Activated CD4-positive, alpha-beta T cell treated with anti-CD3 and anti-CD28 coated beads, Interleukin-2, amount 50 U/mL, for 24 hours (primary cell): ENCODE measurements around the gene PLCB3.

Experiments
- DNase-seq, 2 donors: peaks; one replicate each; pipeline ENCODE4 v3.0.0-alpha.2; 2020; ENCODE audit warnings: low read depth in 1 of 2, low spot score in 1 of 2

The PLCB3 gene

DNA sequence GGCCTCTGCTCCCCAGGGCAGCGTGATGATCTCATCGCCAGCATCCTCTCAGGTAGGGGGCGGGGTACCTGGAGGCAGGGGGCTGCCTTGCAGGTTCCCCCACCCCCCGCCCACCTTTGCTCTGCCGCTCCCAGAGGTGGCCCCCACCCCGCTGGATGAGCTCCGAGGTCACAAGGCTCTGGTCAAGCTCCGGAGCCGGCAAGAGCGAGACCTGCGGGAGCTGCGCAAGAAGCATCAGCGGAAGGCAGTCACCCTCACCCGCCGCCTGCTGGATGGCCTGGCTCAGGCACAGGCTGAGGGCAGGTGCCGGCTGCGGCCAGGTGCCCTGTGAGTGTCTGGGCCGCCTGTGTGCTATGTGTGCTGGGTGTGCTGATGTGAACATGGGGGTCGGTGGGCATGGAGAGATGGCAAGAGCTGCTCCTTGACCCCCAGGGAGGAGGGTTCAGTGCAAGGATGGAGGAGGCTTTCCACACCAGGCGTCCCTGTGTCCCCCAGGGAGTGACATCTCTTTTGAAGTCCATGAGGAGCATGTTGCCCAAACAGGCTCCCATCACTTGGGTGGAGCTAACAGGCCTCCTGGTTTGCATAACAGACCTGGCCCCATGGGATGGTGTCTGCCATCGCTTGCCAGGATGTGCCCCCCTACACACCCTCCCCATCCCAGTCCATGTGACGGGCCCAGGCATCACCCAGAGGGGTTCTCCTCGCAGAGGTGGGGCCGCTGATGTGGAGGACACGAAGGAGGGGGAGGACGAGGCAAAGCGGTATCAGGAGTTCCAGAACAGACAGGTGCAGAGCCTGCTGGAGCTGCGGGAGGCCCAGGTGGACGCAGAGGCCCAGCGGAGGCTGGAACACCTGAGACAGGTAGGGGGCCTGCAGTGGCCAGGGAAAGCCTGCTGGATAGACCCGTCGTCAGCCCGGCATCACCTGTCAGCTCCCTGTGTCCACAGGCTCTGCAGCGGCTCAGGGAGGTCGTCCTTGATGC, 14.1 kb downstream of the PLCB3 start:
- no peak for DNase-seq

DNA sequence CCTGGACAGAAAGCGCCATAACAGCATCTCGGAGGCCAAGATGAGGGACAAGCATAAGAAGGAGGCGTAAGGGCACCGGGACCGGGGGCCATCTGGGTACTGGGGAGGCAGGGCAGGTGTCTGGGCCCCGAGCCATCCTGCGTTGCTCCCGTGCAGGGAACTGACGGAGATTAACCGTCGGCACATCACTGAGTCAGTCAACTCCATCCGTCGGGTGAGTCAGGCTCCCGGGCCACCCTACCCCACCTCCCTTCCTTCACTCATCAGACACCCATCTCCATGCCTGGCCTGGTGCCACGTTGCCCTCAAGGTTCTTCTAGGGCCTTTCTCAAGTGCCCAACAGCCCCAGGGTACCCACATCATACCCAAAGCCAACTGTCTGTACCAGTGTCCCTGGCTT, 15.0 kb downstream of the PLCB3 start:
- DNase-seq: no peak

DNA sequence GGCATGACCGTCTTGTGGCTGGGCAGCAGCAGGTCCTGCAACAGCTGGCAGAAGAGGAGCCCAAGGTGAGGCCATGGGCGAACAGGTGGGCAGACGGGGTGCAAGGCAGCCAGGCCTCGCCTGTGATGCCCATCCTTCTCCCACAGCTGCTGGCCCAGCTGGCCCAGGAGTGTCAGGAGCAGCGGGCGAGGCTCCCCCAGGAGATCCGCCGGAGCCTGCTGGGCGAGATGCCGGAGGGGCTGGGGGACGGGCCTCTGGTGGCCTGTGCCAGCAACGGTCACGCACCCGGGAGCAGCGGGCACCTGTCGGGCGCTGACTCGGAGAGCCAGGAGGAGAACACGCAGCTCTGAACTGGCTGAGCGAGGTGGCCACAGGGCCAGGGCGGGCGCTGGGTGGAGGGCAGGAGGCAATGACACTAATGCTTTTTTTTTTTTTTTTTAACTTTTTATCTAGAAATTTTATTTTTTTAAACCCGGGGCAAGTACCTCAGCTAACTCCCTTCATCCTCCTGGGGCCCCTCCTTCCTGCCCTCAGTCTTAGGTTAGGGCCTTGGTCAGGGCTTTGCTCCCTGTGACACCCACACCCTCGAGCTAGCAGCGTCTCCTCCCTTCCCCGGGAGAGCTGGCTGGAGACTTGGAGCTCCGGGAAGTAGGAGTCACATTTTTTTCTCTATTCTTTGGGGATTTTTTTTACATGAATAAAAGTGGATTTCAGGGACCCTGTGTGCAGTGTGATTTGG, 16.0 kb downstream of the PLCB3 start:
- DNase-seq: no peak

DNA sequence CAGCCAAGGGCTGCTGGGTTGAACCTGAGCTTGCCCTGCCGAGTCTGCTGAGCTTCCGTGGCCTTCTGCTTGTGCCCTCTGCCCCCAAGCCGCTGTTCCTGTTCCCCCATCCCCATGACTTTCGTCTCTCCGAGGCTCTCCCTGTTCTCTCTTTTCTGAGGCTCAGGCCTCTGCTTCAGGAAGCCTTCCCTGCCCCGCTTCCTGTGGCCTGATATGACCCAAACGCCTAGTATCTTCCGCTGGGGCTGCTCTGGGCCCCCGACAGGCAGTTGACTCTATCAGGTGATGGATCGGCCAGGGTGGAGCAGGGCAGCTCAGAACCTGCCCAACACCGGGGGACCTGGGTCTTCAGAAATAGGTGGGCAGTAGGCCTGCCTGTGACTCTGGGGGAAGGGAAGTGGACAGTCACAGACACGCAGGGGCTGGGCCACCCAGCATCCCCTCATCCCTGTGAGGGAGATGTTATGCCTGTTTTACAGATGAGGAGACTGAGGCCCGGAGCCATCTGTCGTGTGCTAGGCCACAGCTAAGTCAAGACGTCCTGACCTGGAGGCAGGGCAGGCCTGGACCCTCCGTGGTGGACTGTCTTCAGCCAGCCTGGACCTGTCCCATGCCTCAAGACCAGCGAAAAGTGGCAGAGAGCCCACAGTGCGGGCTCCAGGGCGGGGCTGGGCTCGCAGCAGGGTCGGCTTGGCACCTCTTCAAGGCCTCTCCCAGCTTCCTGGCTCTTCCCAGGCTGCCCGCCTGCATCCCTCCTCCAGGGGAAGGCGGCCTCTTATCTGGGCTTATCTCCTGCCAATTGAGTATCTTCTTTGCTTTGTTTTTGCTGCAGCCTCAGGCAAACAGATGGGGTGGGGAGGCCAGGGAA, 16.9 kb downstream of the PLCB3 start:
- DNase-seq: no peak

DNA sequence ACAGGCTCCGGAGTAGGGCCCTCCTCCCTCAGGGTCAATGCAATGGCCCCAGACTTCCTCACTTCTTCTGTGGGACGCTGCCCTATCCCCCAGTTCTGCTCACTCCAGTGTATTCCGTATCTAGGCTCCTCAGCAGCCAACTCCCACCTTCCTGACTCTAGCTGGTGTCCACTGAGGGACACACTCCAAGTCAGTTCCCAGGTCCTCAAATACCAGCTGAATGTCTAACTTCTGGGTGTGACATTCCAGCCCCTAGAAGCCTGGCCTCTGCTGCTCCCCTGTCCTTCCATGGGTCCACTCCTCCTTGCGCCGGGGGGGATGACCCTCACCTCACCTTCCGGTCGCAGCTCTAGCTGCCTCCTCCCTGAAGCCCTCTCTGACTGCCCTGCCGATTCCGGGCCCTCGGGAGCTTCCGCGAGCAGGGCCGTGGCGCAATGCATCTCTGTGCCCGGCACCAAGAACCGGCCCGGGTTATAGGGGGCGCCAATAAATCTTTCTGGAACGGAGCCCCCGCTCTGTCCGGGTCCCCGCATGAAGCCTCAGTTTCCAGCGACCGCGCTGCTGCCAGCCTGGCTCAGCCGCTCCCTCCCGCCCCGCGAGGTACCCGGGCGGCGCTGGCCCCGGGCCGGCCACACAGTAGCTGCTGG, 17.7 kb downstream of the PLCB3 start:
- DNase-seq: peak in 1 of 2 donors; percentile 35

DNA sequence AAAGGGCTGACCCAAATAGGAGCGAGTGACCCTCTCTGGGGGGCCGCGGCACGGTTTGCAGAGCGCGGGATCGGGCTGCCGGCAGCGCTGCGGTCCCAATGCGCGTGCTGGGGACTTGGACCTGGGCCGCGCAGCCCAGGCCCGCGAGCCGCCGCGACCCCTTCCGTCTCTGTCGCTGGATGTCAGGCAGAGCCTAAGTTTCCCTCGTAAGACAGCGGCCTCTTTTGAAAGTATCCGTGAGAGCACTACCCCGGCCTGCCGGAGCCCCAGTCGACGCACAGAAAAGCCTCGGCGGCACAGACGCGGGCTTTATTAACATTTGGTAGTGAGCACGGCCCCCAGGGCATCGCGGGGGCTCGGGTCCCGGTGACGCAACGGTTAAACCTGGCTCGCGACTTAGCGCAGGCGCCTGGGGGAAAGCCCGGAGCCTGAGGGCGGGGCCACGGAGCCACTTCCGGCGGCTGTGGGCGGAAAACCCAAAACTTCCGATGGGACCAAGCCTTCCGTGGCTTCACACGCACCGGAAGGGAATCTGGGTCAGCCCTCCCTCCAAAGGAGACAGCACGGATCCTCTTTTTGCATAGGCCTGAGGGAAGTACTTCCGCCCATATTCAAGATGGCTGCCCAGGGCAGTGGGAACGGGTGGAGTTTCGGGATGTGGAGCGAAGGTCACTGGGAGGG, 18.4 kb downstream of the PLCB3 start:
- peak; percentile 97 to 99 for DNase-seq

DNA sequence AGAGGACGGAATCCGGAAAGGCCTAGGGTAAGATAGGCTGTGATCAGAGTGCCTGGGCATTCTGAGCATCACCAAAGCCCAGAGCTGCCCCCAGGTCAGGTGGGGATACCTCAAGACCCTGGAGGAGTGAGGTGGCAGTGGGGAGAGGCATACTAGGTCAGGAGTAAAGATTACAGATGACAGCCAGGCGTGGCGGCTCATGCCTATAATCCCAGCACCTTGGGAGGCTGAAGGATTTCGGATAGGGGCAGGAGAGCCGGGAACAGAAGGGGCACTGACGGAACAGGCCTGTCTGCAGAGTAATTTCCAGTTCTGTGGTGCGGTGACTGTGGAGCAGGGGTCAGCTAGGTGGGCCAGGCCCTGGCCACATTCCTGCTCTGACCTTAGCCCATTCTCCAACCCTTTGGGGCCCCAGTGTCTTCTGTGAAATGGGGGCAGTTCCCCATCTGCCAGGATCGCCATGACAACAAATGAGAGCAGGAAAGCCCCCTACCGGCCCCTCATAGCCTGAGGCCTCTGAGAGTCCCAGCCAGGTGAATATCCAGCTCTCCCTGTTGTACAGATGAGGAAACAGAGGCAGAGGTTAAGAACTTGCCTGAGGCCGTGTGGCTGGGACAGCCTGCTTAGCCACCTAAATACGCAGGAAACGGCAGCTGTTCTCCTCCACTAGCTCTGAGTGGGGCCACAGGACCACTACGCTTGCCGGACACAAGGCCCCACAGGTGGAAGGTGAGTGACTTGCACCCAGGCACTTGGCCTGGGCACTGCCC, 23.9 kb downstream of the PLCB3 start:
- DNase-seq: no peak

DNA sequence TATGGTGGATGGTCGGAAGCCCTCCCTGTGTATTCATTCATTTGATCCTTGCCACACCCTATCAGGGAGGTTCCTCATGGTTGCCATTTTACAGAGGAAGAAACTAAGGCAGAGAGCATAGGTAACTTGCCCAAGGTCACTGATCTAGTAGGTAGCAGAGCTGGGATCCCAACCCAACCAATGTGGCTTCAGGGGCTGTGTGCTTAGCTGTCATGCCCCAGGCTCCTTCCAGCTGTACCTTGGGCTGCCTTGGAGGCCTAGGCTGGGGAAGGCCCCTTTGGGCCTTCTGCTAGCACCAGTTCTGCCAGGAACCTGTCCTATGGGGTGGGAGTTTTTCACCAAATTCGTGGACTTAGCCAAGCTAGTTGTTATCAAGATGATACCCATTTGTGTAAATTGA, 24.5 kb downstream of the PLCB3 start:
- DNase-seq: no peak

DNA sequence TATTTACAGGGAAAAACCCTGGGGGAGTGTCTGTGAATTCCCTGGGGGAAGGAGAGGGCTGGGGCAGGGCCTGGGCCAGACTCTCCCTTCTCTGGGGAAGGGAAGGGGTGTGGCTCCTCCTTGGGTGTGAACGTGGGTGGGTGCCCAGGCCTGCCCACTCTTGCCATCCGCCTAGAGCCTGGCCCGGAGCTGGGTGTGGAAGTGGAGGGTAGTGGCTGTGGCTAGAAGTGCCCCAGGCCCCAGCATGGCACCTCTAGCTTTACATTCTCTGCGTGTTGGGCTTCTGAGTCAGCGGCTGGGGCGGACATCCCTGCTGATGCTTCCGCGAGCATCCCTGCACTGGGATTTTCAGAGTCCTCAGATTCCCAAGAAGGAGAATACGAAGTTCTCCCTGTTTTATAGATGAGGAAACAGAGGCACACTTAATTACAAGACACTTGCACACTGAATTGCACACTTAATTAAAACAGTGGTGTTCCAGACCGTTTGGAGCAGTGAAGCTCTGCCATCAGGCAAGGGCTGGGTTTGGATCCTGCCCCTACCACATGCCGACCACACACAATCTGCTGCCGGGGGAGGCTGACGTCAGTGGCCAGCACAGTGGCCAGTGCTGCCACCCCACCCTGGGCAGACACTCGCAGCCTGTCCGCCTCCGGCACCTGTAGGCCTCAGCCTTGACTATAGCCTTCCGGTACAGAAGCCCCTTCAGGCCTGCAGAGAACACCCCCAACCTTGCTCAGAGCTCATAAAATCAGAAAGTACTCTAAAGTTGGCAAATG, 25.5 kb downstream of the PLCB3 start:
- no peak for DNase-seq

DNA sequence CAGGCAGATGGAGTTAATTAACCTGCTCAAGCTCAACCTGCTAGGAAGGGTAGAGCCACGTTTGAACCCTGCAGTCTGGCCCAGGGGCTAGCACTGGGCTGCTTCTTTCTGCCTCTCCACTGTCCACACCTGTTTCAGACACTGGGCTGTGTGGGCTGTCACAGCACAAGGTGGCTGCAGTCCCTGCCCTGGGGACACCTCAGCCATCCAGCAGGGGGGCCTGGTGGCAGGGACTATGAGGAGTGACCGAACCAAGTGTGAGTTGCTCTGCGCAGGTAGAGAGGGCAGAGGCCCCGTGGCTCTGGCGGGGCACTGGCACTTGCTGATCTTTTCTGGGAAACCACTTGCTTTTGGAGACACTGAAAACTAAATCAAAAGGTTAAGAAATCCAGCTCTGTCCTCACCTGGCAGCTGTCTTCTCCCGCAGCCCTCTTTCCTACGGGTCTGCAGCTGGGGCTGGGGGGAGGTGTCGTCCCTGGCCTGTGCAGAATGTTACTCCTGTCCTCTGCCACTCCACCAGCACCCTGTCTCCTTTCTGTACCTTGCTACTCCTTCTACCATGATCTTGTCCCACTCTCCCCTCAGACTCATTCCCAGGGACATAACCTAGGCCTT, 27.4 kb downstream of the PLCB3 start:
- DNase-seq: no peak

DNA sequence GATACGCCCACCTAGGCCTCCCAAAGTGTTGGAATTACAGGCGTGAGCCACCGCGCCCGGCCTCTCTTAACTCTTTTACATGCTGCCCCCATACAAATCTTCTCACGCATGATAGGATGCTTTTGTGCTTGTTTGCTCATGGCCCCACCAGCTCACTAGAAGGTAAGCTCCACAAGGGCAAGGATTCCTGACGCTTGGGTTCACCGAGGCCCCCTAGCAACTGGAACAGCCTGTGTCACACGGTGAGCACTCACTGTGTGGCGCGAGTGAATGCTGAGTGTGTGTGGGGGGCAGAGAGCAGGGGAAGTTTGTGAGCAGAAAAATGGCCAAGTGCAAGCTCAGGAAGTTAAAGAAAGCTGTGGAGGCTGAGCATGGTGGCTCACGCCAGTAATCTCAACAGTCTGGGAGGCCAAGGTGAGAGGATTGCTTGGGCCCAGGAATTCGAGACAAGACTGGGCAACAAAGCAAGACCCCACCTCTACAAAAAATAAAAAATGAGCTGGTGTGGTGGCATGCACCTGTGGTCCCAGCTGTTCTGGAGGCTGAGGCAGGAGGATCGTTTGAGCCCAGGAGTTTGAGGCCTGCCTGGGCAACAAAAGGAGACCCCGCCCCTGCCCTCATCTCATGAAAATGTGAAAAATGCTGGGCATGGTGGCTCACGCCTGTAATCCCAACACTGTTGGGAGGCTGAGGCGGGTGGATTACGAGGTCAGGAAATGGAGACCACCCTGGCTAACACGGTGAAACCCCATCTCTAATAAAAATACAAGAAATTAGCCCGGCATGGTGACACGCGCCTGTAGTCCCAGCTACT, 30.8 kb downstream of the PLCB3 start:
- DNase-seq: no peak

DNA sequence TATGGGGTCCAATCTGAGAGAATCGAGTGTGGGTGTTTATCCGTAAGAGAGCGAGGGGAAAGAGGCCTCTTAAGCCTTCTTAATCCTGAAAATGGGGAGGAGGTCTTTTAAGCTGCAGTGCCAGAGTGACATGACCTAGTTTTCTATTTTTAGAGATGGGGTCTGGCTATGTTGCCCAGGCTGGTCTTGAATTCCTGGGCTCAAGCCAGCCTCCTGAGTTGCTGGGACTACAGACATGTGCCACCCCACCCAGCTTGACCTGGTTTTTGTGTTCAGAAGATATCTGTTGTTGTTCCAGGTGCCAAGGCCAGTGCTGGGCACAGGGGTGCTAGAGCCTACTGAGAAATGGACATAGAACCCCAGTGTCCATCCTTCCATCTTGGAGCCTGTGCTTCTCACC, 31.8 kb downstream of the PLCB3 start:
- no peak for DNase-seq

DNA sequence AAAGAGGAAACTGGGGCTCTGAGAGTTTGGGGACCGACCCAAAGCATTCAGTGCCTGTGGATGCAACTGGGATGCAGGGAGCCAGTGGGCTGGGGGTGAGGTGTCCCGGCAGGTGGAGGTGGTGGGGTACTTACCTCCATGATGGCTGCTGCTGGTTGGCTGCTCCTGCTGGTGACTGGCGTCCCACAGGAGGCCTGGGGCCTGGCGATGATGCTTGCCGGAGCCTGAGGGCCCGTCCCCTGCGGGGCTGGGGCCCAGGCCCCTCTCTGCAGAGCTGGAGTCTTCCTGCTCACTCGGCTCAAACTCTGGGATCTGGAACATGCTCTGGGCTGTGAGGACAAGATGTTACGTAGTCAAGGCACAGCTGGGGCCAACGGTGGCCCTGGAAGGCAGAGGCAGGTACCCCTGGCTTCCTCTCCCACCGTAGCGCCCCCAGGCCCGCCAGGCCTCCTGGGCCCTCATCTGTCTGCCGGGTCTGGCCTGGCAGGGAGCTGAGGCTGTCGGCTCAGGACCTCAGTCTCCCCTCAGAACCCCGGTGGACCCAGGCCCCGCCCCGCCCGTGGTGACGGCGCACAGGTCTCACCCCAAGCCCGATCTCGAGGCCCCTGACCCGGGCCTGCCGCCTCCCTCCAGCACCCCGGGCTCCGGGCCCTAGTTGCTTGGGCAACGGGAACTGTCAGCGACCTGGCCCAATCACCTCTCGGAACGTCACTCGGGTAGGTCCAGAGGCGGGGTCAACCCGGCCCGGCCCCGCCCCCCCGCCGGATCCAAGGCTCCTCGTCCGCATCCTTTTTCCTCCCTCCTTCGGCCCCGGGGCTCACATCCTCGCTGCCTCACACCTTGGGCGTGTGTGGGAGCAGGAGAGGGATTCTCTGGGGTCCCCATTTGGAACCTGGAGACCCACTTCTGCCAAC, 33.0 kb downstream of the PLCB3 start, which contains the start of gene BAD:
TSS of gene BAD (minus strand) at position 618 of the 914 bp plus-strand sequence. CDS start at position 321, 297 bp downstream.
- peak; percentile 81 to 90 for DNase-seq

DNA sequence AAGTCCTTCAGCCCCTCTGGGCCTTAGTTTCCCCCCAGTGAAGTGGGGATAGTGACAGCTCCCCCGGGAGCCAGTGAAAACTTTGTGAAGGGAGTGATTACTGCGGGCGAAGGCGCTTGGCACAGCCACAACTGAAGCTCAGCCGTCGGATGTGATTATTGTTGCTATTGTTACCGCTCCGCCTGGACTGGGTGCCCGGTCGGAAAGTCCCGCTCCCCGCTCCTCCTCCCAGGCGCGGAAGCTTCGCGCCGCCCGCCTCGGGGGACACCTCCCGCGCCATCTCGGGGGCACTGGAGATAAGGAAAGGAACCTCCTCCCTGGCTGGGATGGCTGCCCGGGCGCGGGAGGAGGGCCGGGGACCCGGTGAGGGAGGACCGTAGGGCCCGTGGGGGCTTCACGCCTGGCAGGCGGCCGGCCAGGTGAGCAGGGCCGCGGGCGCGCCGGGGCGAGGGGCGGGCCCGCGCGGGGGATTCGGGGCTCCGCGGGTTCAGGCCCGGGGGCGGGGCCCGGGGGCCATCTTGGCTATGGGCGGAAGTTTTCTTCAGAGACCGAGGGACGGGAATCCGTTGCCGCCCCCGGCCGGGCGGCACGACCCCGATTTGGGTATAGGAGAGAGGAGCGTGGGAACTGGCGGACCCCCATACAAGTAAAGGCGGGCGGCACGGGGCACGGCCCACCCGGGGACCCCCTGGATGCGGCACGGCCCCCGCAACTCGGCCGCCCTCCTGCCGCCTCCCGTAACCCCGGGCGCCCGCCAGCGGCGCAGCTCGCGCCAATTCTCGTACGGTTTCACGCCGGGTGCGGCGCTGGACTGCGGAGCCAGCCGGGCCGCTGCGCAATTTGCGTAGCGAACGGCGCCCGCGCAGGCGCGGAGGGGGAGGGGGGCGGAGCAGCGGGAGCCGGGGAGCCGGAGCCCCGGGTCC, 33.9 kb downstream of the PLCB3 start, which contains the start of gene GPR137:
TSS of gene GPR137 (plus strand) at position 887 of the 923 bp plus-strand sequence. CDS start 677 bp downstream, outside the sequence.
- DNase-seq: peak; percentile 80 to 97
